ENCODE data around the gene APMAP. TPM values are rescaled to one million over a fixed set of nuclear protein-coding genes. Genes with fewer than 3 reads are reported as not detected.

The APMAP gene
- total and polyA plus RNA-seq, 10 of the 15 experiments (the other 5 are each of a cell fraction or from before 2014, with no cell fraction given): 12.1 to 60.2 (median 32.7) TPM

DNA sequence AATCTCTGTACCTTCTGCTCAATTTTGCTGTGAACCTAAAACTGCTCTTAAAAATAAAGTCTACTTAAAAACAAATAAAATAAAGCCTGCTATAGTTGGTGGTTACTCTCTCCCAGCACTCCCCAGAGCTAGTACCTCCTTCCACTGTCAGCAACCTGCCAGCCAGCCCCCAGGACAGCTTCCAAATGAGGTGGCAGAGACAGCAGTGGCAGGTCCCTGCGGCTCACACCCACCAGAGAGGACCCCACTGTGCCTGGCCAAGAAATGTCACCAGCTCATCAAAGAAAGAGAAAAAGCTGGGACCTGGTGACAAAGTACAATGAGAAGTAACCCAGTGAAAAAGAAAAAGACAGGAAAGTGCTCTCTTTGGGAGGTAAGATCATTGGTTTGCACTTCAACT is 15.2 kb downstream of the APMAP start:
- Histone ChIP-seq H3K27me3 (replicated peaks in 1 of 2; ENCODE audit: control insufficient read depth in 2 of 2, insufficient read depth in 2 of 2, low read length in 1 of 2) (no peaks in the 10 kb centered on the region), H3K36me3 (ENCODE audit: control insufficient read depth in 2 of 2, insufficient read depth in 2 of 2, low read length in 1 of 2) (peaks cover 20 to 22% of the 10 kb centered on the region in 2 experiments), H4K20me1 (ENCODE audit: control insufficient read depth, insufficient read depth) (no peaks in the 10 kb centered on the region), H2AFZ (ENCODE audit: control insufficient read depth, low read depth, low read length) (no peak overlapping the region), H3K4me2 (ENCODE audit: control insufficient read depth, insufficient read depth) (no peak overlapping the region), H3K4me1 (ENCODE audit: control insufficient read depth, insufficient read depth, low read length) (no peaks in the 10 kb centered on the region), H3K9me3 (replicated peaks; ENCODE audit: control insufficient read depth, insufficient read depth, low read length) (peaks cover 17% of the 10 kb centered on the region; the same call in 2 of the 3 replicates), H3K27ac (ENCODE audit: control insufficient read depth, insufficient read depth) (no peak overlapping the region), H3K79me2 (ENCODE audit: control insufficient read depth, insufficient read depth, low read length) (no peaks in the 10 kb centered on the region), H3K9ac (ENCODE audit: control insufficient read depth, insufficient read depth, low read length) (no peak overlapping the region), H3K4me3 (no peak overlapping the region)
- CTCF ChIA-PET: interaction anchor here (1.0 kb wide), 1 partner anchor 16 kb away, joined by 3 read pairs; no protein-coding TSS in a partner anchor
- ATAC-seq: no peak
- DNase-seq (ENCODE audit: low read depth, low spot score): no peak
- intact Hi-C loops (cut with micrococcal nuclease; ENCODE audit: unreplicated experiment) (no loop called here), in situ Hi-C loops (cut with MboI) (no loop called here)
- BruUV-seq (replicated peaks): no TSS peak
- FAIRE-seq: no peak
- RAD21 ChIA-PET (ENCODE audit: unreplicated experiment): no interaction called here
- POLR2A ChIA-PET: no interaction called here
- WGBS (ENCODE audit: insufficient coverage, insufficient replicate concordance, low lambda C conversion rate, missing lambda C conversion rate): 94% methylated on average over 1 of the region's 1 CpG
- SMC1A ChIA-PET (ENCODE audit: uncharacterized antibody, unreplicated experiment): interaction anchor here (2.1 kb wide), 1 partner anchor 11 kb away, joined by 4 read pairs; no protein-coding TSS in a partner anchor
- TF ChIP-seq KAT2A (conservative IDR thresholded peaks at IDR 0.05; ENCODE audit: control insufficient read depth, low read depth, low read length) (no peak), STAT1 (conservative IDR thresholded peaks at IDR 0.05) (no peak), NFIC (IDR thresholded peaks at IDR 0.05; ENCODE audit: low read depth, low read length) (no peak), NR2C1 (IDR thresholded peaks at IDR 0.05) (no peak), BACH1 (IDR thresholded peaks at IDR 0.05; ENCODE audit: borderline replicate concordance) (no peak), BMI1 (IDR thresholded peaks at IDR 0.05; ENCODE audit: borderline replicate concordance) (no peak), SP1 (IDR thresholded peaks at IDR 0.05; ENCODE audit: low read depth, low read length) (no peak), RUNX3 (IDR thresholded peaks at IDR 0.05; ENCODE audit: low read length) (no peak), MEF2A (IDR thresholded peaks at IDR 0.05; ENCODE audit: insufficient read depth, low read depth, low read length) (no peak), POU2F2 (IDR thresholded peaks at IDR 0.05; ENCODE audit: borderline replicate concordance, low read depth, low read length) (no peak), MXI1 (IDR thresholded peaks at IDR 0.05; ENCODE audit: low read depth, low read length) (no peak)
- TF ChIP-seq, protein P1, sequence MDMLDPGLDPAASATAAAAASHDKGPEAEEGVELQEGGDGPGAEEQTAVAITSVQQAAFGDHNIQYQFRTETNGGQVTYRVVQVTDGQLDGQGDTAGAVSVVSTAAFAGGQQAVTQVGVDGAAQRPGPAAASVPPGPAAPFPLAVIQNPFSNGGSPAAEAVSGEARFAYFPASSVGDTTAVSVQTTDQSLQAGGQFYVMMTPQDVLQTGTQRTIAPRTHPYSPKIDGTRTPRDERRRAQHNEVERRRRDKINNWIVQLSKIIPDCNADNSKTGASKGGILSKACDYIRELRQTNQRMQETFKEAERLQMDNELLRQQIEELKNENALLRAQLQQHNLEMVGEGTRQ (IDR thresholded peaks at IDR 0.05; ENCODE audit: borderline replicate concordance, low read depth, low read length): no peak
- TF ChIP-seq, protein P2, sequence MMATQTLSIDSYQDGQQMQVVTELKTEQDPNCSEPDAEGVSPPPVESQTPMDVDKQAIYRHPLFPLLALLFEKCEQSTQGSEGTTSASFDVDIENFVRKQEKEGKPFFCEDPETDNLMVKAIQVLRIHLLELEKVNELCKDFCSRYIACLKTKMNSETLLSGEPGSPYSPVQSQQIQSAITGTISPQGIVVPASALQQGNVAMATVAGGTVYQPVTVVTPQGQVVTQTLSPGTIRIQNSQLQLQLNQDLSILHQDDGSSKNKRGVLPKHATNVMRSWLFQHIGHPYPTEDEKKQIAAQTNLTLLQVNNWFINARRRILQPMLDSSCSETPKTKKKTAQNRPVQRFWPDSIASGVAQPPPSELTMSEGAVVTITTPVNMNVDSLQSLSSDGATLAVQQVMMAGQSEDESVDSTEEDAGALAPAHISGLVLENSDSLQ (IDR thresholded peaks at IDR 0.05): no peak
- TF ChIP-seq, protein P3, sequence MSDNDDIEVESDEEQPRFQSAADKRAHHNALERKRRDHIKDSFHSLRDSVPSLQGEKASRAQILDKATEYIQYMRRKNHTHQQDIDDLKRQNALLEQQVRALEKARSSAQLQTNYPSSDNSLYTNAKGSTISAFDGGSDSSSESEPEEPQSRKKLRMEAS (IDR thresholded peaks at IDR 0.05; ENCODE audit: low read depth, low read length): no peak
- TF ChIP-seq, protein P4, sequence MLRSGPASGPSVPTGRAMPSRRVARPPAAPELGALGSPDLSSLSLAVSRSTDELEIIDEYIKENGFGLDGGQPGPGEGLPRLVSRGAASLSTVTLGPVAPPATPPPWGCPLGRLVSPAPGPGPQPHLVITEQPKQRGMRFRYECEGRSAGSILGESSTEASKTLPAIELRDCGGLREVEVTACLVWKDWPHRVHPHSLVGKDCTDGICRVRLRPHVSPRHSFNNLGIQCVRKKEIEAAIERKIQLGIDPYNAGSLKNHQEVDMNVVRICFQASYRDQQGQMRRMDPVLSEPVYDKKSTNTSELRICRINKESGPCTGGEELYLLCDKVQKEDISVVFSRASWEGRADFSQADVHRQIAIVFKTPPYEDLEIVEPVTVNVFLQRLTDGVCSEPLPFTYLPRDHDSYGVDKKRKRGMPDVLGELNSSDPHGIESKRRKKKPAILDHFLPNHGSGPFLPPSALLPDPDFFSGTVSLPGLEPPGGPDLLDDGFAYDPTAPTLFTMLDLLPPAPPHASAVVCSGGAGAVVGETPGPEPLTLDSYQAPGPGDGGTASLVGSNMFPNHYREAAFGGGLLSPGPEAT (IDR thresholded peaks at IDR 0.05; ENCODE audit: low read depth): no peak
- TF ChIP-seq, protein P5, sequence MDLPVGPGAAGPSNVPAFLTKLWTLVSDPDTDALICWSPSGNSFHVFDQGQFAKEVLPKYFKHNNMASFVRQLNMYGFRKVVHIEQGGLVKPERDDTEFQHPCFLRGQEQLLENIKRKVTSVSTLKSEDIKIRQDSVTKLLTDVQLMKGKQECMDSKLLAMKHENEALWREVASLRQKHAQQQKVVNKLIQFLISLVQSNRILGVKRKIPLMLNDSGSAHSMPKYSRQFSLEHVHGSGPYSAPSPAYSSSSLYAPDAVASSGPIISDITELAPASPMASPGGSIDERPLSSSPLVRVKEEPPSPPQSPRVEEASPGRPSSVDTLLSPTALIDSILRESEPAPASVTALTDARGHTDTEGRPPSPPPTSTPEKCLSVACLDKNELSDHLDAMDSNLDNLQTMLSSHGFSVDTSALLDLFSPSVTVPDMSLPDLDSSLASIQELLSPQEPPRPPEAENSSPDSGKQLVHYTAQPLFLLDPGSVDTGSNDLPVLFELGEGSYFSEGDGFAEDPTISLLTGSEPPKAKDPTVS (IDR thresholded peaks at IDR 0.05; ENCODE audit: low read depth, low read length): no peak
- TF ChIP-seq, protein P6, sequence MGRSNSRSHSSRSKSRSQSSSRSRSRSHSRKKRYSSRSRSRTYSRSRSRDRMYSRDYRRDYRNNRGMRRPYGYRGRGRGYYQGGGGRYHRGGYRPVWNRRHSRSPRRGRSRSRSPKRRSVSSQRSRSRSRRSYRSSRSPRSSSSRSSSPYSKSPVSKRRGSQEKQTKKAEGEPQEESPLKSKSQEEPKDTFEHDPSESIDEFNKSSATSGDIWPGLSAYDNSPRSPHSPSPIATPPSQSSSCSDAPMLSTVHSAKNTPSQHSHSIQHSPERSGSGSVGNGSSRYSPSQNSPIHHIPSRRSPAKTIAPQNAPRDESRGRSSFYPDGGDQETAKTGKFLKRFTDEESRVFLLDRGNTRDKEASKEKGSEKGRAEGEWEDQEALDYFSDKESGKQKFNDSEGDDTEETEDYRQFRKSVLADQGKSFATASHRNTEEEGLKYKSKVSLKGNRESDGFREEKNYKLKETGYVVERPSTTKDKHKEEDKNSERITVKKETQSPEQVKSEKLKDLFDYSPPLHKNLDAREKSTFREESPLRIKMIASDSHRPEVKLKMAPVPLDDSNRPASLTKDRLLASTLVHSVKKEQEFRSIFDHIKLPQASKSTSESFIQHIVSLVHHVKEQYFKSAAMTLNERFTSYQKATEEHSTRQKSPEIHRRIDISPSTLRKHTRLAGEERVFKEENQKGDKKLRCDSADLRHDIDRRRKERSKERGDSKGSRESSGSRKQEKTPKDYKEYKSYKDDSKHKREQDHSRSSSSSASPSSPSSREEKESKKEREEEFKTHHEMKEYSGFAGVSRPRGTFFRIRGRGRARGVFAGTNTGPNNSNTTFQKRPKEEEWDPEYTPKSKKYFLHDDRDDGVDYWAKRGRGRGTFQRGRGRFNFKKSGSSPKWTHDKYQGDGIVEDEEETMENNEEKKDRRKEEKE (IDR thresholded peaks at IDR 0.05): no peak
